C4-2B (cell line): ENCODE results near the gene FOXN3.
"Not testable (repeated sequence)": the region's sequence is repeated elsewhere in the genome, so short reads cannot be mapped to it uniquely, and the experiment has no call there.

Experiments used
- H3K27ac ChIP-seq: fragments of 450-650 bp; 2 replicates; pipeline ENCODE4 v1.5.1; 2017
- CTCF ChIP-seq: fragments of 450-650 bp; conservative IDR thresholded peaks from 2 replicates; pipeline ENCODE4 v1.5.1; 2017; ENCODE audit warnings: mild to moderate bottlenecking
- ZFX ChIP-seq: fragments of 450-650 bp; IDR thresholded peaks from 2 replicates; pipeline ENCODE4 v1.6.1; 2017

FOXN3 gene

GRCh38 chr14:89155491-89155890 is 261.5 kb downstream of the FOXN3 start:
- H3K27ac ChIP-seq, result no peak overlapping the region
- TF ChIP-seq ZFX (no peak), CTCF (no peak)

GRCh38 chr14:89151693-89152092 is 265.3 kb downstream of the FOXN3 start:
- H3K27ac ChIP-seq, result not testable (repeated sequence)

GRCh38 chr14:89146274-89146673 is 270.8 kb downstream of the FOXN3 start:
- H3K27ac ChIP-seq, result no peak overlapping the region
- no peak for TF ChIP-seq ZFX
- TF ChIP-seq CTCF, result no peak

GRCh38 chr14:89144642-89145041 is 272.4 kb downstream of the FOXN3 start:
- TF ChIP-seq ZFX, result no peak
- TF ChIP-seq CTCF, result no peak
- H3K27ac ChIP-seq, result no peak overlapping the region

- TF ChIP-seq CTCF, result no peak
- TF ChIP-seq ZFX, result no peak
- H3K27ac ChIP-seq, result no peak overlapping the region
Observed at GRCh38 chr14:89144066-89144465, 273.0 kb downstream of the FOXN3 start.

GRCh38 chr14:89143595-89143994 is 273.4 kb downstream of the FOXN3 start:
- no peak overlapping the region for H3K27ac ChIP-seq
- TF ChIP-seq CTCF (no peak), ZFX (no peak)

- no peak for TF ChIP-seq CTCF
- TF ChIP-seq ZFX, result no peak
- H3K27ac ChIP-seq, result no peak overlapping the region
Observed at GRCh38 chr14:89142366-89142765, 274.7 kb downstream of the FOXN3 start.

- TF ChIP-seq ZFX (no peak), CTCF (no peak)
- H3K27ac ChIP-seq, result no peak overlapping the region
Observed at GRCh38 chr14:89141862-89142261, 275.2 kb downstream of the FOXN3 start.
